ENCODE data around the gene ABL1.

DNA sequence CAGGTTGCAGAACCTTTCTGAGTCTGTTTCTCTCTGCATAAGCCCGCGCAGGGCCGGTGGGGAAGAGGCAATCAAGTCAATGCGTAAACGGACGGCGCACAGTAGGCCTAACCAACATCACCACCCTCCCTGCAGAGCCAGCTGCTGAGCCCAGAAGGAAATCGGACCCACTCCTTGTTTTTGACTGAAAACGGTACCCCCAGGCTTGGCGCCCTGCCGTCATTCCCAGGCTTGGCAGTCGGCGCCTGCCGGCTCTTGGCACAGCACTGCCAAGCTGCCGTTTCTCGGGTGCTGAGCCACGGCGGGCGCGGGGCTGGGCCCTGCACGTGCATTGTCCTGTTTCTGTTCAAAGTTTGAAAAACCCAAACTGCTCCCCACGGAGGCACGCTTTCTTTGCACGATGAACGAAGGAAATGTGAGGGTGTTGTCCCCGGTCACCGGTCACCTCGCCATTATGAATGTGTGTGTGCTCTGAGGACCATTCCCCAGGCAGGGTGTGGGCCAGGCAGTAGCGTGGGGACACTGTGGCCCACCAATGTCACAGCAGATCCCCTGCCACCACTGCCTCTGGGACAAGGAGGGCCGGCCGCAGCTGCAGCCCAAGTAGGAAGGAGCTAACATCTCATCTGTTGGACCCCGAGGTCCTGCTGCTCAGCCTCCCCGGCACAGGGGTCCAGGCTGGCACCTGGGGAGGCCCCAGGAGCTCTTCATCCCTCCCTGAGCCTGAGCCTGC is 83.9 kb downstream of the ABL1 start:
- TF ChIP-seq, protein P1, sequence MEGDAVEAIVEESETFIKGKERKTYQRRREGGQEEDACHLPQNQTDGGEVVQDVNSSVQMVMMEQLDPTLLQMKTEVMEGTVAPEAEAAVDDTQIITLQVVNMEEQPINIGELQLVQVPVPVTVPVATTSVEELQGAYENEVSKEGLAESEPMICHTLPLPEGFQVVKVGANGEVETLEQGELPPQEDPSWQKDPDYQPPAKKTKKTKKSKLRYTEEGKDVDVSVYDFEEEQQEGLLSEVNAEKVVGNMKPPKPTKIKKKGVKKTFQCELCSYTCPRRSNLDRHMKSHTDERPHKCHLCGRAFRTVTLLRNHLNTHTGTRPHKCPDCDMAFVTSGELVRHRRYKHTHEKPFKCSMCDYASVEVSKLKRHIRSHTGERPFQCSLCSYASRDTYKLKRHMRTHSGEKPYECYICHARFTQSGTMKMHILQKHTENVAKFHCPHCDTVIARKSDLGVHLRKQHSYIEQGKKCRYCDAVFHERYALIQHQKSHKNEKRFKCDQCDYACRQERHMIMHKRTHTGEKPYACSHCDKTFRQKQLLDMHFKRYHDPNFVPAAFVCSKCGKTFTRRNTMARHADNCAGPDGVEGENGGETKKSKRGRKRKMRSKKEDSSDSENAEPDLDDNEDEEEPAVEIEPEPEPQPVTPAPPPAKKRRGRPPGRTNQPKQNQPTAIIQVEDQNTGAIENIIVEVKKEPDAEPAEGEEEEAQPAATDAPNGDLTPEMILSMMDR (conservative IDR thresholded peaks at IDR 0.05) = no peak
- no peak for TF ChIP-seq ZFX (IDR thresholded peaks at IDR 0.05)

All from C4-2B (cell line).